ENCODE data around the gene LHFPL6.

Gene LHFPL6

DNA sequence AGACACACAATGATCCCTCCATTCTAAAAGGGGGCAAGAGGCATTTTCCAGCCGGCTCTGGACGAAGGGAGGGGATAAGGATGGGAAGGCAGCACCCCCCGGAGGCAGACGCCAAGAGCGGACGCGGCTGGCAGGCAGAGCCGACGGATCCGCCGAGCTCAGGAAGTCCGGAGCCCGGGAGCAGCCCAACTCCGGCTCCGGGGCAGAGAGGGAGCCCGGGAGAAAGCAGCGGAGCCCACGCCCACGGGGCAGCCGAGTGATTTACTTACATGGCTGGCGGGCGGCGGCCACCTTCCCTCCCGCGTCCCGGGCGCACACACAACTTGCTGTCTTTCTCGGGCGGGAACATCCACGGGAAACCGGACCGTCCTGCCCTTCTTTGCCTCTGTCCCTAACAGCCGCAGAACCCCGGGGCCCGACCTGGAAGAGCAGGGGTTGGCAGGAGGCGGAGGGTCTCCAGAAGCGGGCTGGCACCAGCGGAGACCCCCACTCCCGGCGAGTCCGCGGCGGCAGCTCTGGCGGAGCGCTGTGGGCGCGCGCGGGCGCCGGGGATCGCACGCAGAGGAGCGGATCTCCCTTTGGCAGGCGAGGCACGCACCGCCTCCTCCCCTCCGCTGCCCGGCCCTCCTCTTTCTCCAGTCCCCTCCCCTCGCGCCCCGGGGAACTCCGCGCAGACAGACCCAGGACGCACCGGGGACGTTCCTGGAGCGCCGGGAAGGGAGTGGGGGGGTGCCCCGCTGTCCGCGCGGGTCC lies at the start of gene LHFPL6:
TSS of gene LHFPL6 (minus strand) at position 580 of the 753 bp plus-strand sequence.
- DNase-seq (ENCODE audit: low spot score) = peak; percentile 60

- no peak for DNase-seq (ENCODE audit: low spot score)
Measured at GRCh38 chr13:39646122-39646521, 43.1 kb upstream of the LHFPL6 start.

DNA sequence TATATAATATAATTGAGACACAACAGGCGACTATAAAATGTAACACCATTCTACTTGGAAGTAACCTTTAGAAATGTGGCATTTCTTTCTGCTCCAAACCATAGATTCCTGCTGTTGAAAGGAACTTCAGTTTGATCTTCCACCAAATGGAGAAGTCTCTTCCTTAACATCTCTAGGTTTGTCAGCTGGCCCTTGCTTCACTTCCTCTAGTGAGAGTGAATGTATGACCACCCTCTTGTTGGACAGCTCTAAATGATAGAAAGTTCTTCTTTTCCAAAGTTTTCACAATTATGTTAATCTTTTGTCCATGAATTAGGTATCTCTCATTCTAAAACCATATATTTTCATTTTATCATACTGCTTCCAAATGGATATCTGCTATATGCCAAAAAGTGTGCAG lies 38.7 kb upstream of the LHFPL6 start:
- DNase-seq (ENCODE audit: low spot score) = no peak

GRCh38 chr13:39637890-39638289 lies 34.9 kb upstream of the LHFPL6 start:
- no peak for DNase-seq (ENCODE audit: low spot score)

DNA sequence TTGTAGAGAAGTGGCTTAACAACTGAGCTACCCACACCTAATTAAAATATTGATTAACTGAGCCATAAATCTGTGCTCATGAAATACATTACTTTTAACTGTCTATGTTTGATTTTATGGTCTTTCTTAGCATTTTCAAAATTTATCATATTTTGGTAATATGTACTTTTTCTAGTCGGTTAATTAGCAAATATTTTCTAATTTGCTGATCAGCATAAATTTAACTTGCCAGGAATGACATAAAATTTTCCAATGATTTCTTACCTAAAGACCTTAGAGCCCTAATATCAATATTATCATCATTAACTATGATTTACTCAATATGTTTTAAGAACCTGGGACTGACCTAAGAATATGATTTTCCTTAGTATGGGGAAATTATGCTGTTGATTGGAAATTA lies 32.6 kb upstream of the LHFPL6 start:
- DNase-seq (ENCODE audit: low spot score) = no peak

- DNase-seq (ENCODE audit: low spot score) = no peak
Measured at GRCh38 chr13:39632994-39633393, 30.0 kb upstream of the LHFPL6 start.

DNA sequence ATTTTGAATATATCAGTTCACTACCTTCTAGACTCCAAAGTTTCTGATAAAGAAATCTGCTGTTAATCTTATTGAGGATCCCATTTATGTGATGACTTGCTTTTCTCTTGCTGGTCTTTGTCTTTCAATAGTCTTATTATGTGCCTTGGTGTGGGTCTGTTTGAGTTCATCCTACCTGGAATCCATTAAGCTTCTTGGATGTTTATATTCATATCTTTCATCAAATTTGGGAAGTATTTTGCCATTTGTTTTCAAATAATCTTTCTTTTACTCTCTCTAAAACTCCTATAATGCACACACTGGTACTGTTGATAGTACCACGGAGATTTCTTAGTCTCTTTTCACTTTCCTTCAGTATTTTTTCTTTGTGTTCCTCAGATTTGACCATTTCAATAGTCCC lies 28.3 kb upstream of the LHFPL6 start:
- no peak for DNase-seq (ENCODE audit: low spot score)

GRCh38 chr13:39623466-39623865 lies 20.5 kb upstream of the LHFPL6 start:
- no peak for DNase-seq (ENCODE audit: low spot score)

DNA sequence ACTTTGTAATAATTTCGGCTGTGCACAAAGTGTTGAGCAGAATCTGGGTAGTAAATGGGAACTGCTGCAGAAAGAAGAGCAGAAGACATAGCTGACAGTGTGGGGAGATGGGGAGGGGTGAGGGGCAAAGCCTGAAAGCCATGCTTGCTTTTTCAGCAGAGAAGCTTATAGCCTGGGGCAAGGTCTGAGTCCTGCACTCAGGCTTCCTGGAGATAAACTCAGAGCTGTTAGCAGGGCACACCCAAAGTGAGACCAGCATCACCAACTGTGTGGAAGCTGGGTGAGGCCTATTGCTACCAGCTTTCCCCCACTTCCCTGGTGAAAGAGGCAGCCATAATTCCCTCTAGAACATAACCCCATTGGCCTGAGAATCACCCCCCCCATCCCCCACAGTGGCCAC lies 15.6 kb upstream of the LHFPL6 start:
- no peak for DNase-seq (ENCODE audit: low spot score)

- DNase-seq (ENCODE audit: low spot score) = peak; percentile 82
Measured at GRCh38 chr13:39616087-39616694, 13.2 kb upstream of the LHFPL6 start.

DNA sequence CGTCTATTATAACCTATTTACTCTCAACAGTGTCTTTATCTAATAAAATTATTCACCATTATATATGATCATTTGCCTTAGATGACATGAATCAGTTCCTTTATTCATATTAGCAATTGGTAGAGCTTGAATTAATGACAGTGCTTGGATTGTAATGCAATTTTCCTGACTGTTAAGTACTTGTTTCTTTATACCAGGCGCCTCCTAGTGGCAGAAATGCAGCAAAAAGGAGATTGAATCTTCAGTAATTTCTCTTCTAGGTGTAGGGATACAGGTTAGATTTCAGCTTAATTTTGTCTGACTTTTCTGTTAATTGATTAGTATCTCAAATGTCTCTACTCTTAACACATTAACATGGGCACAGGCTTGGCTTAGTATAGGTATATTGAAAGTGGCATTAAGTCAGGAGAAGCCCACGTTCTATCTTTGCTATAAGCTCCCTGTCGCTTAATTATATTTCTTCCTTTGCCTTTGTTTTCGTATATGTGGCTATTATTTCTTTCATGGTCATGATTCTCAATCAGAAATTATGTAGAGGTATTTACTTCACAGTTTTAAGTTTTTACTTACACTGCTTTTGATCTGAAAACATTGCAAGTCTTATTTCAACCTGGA lies 9.1 kb upstream of the LHFPL6 start:
- peak; percentile 90 for DNase-seq (ENCODE audit: low spot score)

GRCh38 chr13:39607876-39608275 lies 4.9 kb upstream of the LHFPL6 start:
- no peak for DNase-seq (ENCODE audit: low spot score)

DNA sequence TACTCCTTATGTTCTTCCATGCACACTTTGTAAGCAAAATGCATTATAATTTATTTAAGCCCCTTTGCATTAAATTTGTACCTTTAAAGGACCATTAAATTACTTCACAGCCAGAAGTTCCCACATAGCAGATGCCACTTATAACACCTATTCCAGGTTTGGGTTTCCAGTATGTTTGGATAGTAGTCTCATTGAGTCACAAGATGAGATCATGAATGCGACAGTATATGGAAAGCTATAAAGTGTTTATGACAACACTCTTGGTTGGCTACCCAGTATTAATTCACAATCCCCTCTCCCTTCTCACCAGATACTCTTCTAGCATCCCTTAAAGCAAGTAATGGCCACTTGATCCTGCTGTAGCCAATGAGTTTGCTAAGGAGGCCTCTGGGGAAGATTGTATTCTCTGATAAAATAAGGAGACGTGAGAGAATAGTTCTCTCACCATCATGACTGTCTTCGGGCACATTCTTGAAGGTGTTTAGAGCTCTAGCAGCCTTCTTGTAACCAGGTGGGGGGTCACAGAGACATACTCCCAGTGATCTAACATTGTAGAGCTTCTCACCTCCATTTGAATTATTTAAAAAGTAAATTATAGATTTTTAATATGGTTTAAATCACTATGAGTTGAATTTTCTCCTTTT lies 2.8 kb upstream of the LHFPL6 start:
- no peak for DNase-seq (ENCODE audit: low spot score)

DNA sequence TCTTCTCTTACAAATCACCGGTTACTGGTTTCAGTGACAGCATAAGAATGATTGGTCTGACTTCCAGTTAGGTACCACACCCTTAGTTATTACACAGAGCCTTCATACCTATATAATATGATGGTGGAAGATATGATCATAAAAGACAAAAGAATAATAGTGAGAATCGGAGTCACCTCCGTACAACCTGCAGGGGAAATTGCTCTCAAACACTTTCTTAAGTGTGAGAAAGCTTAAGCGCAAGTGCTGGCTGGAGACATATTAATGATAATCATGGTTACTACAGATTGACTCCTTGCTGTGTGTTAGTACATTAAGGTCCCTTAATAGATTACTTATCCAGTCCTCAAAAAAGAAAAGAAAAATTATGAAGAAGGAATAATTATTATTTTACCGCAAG lies 1.8 kb upstream of the LHFPL6 start:
- DNase-seq (ENCODE audit: low spot score) = no peak

DNA sequence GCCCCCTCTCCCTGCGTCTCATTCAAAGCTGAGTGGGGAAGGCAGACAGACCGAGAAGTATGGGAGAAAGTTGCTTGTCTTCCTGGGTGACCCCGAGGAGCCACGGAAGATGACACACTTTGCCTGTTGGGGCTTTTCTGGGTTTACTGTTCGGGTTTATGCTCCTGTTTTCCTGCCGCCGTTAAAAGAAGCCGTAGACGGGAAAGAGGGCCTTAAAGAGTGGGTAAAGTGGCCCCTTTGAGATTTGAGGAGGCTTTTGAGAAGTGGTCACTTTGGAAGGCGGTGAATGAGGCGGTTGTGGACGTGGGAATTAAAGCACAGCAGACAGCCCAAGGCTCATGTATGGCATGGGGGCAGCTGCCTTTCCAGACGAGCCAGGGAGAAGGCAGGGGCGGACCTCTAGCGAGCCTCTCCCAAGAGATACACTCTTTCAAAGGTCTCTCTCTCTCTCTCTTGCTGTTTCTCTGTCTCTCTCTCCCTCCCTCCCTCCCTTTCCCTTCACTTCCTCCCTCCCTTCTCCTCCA lies 493 bp upstream of the LHFPL6 start:
- DNase-seq (ENCODE audit: low spot score) = no peak

DNA sequence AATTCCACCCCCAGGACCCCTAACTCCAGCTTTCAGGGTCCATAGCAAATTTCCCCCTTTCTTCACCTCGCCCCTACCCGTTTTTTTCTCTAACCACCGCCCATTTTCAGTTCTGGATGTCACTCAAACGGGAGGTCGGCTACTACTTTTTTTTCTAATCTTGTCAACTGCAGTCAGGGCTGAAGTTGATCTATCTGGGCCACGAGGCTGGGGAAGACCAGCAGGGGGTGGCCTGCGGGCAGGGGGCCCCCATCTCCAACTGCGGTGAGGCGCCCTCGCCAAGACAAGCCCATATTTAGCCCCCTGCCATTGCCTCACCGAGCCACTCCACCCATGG lies 748 bp downstream of the LHFPL6 start:
- DNase-seq (ENCODE audit: low spot score) = no peak

- no peak for DNase-seq (ENCODE audit: low spot score)
Measured at GRCh38 chr13:39601636-39602035, 1.4 kb downstream of the LHFPL6 start.

GRCh38 chr13:39600766-39601165 lies 2.2 kb downstream of the LHFPL6 start:
- no peak for DNase-seq (ENCODE audit: low spot score)

DNA sequence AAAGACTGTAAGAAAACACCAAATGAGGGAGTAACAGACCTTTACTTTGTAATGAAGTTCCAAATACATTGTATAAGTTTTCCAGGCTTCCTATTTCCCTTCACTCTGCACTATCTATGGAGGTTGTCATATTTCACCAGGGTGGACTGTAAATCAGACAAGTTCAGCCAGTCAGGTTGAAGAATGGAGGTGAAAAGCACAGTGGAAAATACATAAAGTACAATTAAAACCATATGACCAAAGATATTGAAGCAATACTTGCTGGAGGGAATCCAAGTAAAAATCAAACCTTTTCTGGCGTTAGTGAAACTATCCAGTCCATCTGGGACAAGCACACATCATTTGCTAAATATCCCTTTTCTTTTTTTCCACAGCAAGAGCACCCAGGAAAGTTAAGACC lies 3.2 kb downstream of the LHFPL6 start:
- no peak for DNase-seq (ENCODE audit: low spot score)

GRCh38 chr13:39599012-39599411 lies 4.0 kb downstream of the LHFPL6 start:
- no peak for DNase-seq (ENCODE audit: low spot score)

GRCh38 chr13:39597838-39598237 lies 5.2 kb downstream of the LHFPL6 start:
- DNase-seq (ENCODE audit: low spot score) = no peak

DNA sequence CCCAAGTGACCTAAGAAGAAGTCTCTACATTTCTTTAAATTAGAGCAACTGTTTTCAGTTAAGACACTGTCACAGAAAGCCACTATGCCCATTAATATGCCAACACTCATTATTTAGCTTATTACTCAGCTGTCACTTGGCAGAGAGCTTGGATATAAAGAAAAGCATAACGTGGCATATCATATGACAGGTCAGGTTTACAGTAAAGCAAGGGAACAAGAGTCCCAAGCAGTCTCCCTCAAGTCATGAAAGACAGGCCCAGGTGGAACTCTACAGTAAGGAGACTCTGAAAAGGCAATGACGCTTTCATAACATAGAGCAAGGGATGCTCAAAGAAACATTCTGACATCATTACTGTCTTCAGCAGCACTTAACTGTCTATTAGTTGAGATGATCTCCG lies 6.3 kb downstream of the LHFPL6 start:
- DNase-seq (ENCODE audit: low spot score) = no peak

DNA sequence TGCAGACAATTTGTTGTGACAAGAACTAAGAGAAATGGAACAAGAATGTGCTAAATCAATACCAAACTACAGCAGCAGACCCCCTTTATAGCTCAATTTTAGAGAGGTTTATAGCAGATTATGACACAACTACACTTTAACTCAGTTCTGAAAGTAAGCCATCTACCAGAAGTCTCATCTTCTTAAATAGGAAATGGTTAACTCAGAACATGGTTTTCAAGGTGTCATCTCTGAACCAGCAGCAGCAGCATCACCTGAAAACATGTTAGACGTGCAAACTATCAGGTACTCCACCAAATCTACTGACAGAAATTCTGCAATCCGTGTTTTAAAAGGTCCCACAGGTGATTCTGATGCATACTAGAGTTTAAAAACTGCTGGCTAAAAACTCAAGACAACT lies 6.8 kb downstream of the LHFPL6 start:
- no peak for DNase-seq (ENCODE audit: low spot score)

All from pons (tissue), 1 donor.